Panc1 (cell line): Measurements from ENCODE around the gene TRAPPC12. TPM values are rescaled to one million over a fixed set of nuclear protein-coding genes. Genes with fewer than 3 reads are reported as not detected.
A peak's percentile ranks its signal among the peaks of the same experiment; 100 is the strongest.

Experiments
- ATAC-seq: fragments of 200-7000 bp; cut with Tn5 transposase; 2 replicates; pipeline ENCODE4 v1.9.1; 2020; ENCODE audit warnings: mild to moderate bottlenecking, moderate library complexity
- Bru-seq: library from RNA; stranded (reverse); fragments of 400-500 nt; gene quantifications from one replicate; lab custom pipeline; 2021; lab: Mats Ljungman, UMichigan
- BruChase-seq, 2 experiments: library from RNA; stranded (reverse); fragments of 400-500 nt; gene quantifications; one replicate each; lab custom pipeline; 2021; lab: Mats Ljungman, UMichigan
- BruUV-seq: library from RNA; stranded (reverse); fragments of 400-500 nt; replicated peaks from 2 replicates; lab custom pipeline; 2021; lab: Mats Ljungman, UMichigan
- CTCF ChIA-PET: fragments of 300-600 bp; sonication (Branson Sonifier 250); formaldehyde crosslinking; loops from one replicate; lab custom pipeline; 2022; ENCODE audit warnings: antibody characterized with exemption; lab: Charles Lee
- POLR2A ChIA-PET: fragments of 300-600 bp; sonication (Branson Sonifier 250); formaldehyde crosslinking; loops from one replicate; lab custom pipeline; 2022; ENCODE audit warnings: antibody characterized with exemption; lab: Charles Lee
- DNase-seq: peaks from one replicate; pipeline ENCODE4 v3.0.0-alpha.2; 2010; ENCODE audit warnings: low read depth, low spot score
- H3K27ac ChIP-seq: 2 replicates; pipeline ENCODE4 v1.5.1; 2011; ENCODE audit warnings: mild to moderate bottlenecking, low read length, inconsistent platforms
- H3K27me3 ChIP-seq: fragments of 200-500 bp; sonication (Bioruptor generic); 2 replicates; pipeline ENCODE4 v1.6.0; 2014; ENCODE audit warnings: low read length, inconsistent platforms; ENCODE audit not compliant: control insufficient read depth, insufficient read depth
- H3K36me3 ChIP-seq: fragments of 200-500 bp; sonication (Bioruptor generic); 2 replicates; pipeline ENCODE4 v1.5.1; 2014; ENCODE audit warnings: inconsistent platforms, mild to moderate bottlenecking, low read length, moderate library complexity; ENCODE audit not compliant: control insufficient read depth, insufficient read depth
- H3K4me1 ChIP-seq: 2 replicates; pipeline ENCODE4 v1.5.1; 2011; ENCODE audit warnings: inconsistent platforms, mild to moderate bottlenecking, low read length, moderate library complexity; ENCODE audit not compliant: control insufficient read depth, insufficient read depth
- H3K4me3 ChIP-seq, 2 experiments: 2 replicates each; pipeline ENCODE4 v1.5.1; 2011 to 2012; ENCODE audit warnings: low read depth in 2 of 2, low read length in 2 of 2, mild to moderate bottlenecking in 2 of 2, inconsistent platforms in 1 of 2, moderate library complexity in 1 of 2
- H3K9me3 ChIP-seq: fragments of 200-500 bp; sonication (Bioruptor generic); 2 replicates; pipeline ENCODE4 v1.5.1; 2014; ENCODE audit warnings: low read depth, mild to moderate bottlenecking, inconsistent platforms, low read length, moderate library complexity; ENCODE audit not compliant: control insufficient read depth, insufficient read depth
- POLR2AphosphoS5 ChIP-seq: IDR thresholded peaks from 2 replicates; pipeline ENCODE4 v1.6.1; 2012; ENCODE audit warnings: mild to moderate bottlenecking, low read depth, low read length, moderate library complexity
- SIN3A ChIP-seq: IDR thresholded peaks from 2 replicates; pipeline ENCODE4 v1.6.1; 2012; ENCODE audit warnings: low read depth, mild to moderate bottlenecking, low read length, moderate library complexity, borderline replicate concordance; ENCODE audit not compliant: insufficient read depth
- TCF7L2 ChIP-seq: IDR thresholded peaks from 2 replicates; pipeline ENCODE4 v1.6.1; 2011; ENCODE audit warnings: mild to moderate bottlenecking, low read depth, low read length, inconsistent platforms
- in situ Hi-C: cut with HindIII; loops from 2 replicates; pipeline ENCODE4 v1.10.0; 2016; ENCODE audit warnings: low sequenced_read_pairs, low pct_unique_long_range_greater_than_20kb
- intact Hi-C: fragments of 100-400 bp; cut with micrococcal nuclease; formaldehyde crosslinking; loops from one replicate; pipeline ENCODE4 v1.10.0; 2022; ENCODE audit not compliant: unreplicated experiment
- long read RNA-seq: library from polyadenylated mRNA; unstranded; transcript quantifications from one replicate; pipeline ENCODE4 v2.0.0, GENCODE V29; 2021; ENCODE audit not compliant: unreplicated experiment
- polyA plus RNA-seq: library from polyadenylated mRNA; unstranded; fragments of >200 nt; gene quantifications from one replicate; pipeline ENCODE4 v1.2.1, GENCODE V29; 2012; ENCODE audit warnings: missing spikeins; ENCODE audit not compliant: insufficient read length
- total RNA-seq: library from RNA; stranded (reverse); gene quantifications from one replicate; pipeline ENCODE4 v1.2.1, GENCODE V29; 2021; ENCODE audit not compliant: unreplicated experiment
- TF ChIP-seq, protein P1 (sequence below), 2 experiments: IDR thresholded peaks; 2 replicates each; pipeline ENCODE4 v1.6.1; 2011 to 2012; ENCODE audit warnings: low read depth in 2 of 2, control low read depth in 1 of 2, low read length in 1 of 2, mild to moderate bottlenecking in 1 of 2, moderate library complexity in 1 of 2; ENCODE audit not compliant: insufficient read depth in 1 of 2
- TF ChIP-seq, protein P2 (sequence below): fragments of 450-650 bp; IDR thresholded peaks from 2 replicates; pipeline ENCODE4 v1.5.1; 2017; ENCODE audit warnings: mild to moderate bottlenecking

The TRAPPC12 gene
- total RNA-seq (78.7 TPM), Bru-seq, nascent RNA (percentile 73 among the genes with signal in this experiment), BruChase-seq, experiment 1, labeled RNA remaining after a 2-hour chase (percentile 77 among the genes with signal in this experiment), BruChase-seq, experiment 2, labeled RNA remaining after a 6-hour chase (percentile 70 among the genes with signal in this experiment)
- 78.6 TPM for polyA plus RNA-seq
- long read RNA-seq, transcript TRAPPC12-201 (12 exons, 2,508 nt) = major isoform, 13 of 81 reads
- long read RNA-seq, partial matches to known transcripts = 40 of 81 reads
- long read RNA-seq, other reads (novel, unspliced or antisense) = 23 of 81 reads

DNA sequence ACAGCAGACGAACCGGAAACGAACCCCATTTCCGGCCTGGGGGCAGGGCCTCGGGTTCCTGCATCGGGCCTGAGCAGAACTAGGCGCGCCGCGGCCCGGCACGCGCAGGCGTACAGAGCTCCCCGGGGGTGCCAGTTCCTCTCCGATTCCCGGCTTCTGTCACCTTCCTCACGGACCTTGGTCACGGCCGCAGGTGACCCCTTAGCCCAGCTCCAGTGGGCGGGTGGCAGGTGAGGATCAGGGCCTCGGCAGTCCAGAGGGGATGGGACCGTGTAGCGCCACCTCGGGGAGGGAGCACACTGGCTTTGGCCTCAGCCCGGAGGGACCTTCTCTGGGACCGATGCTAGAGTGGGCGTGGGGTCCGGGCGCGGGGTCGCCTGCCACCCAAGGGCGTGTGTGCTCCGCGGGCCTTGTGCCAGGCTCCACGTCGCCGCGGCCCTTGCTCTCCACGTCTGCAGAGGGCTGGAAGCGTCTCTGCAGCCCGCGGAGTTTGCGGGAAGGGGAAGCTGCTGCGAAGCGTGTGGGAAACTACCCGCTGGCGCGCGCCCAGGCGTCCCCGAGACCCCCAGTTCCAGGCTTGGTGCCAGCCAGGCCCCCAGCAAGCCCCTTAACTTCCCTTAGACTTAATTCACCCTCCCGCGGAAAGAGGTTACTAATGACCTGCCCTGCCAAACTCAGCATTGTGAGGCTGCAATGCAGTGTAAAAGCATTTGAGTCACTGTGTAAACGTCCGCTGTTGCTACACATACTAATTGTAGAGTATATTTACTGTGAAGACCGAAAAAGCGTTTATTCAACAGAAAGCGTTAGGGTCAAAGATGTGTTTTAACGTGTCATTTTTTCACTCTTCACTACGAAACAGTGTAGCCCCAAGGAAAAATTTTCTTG is at the start of gene TRAPPC12:
Gene TRAPPC12 (plus strand): TSS at position 48 of the 888 bp plus-strand sequence. CDS start 7,930 bp downstream, outside the sequence.
- CTCF ChIA-PET = interaction anchor here (0.7 kb wide), 1 partner anchor 1526 kb away, joined by 3 read pairs; no protein-coding TSS in a partner anchor
- intact Hi-C loops = no loop called here
- no TSS peak for BruUV-seq
- peak; percentile 91 for ATAC-seq
- peak; percentile 74 for DNase-seq
- peak within 1 kb of the TSS; percentile 98 for H3K27ac ChIP-seq
- TF ChIP-seq TCF7L2 (no peak), POLR2AphosphoS5 (peak; percentile 96), SIN3A (no peak; the same call in 1 of the 2 replicates)
- TF ChIP-seq, protein P1, sequence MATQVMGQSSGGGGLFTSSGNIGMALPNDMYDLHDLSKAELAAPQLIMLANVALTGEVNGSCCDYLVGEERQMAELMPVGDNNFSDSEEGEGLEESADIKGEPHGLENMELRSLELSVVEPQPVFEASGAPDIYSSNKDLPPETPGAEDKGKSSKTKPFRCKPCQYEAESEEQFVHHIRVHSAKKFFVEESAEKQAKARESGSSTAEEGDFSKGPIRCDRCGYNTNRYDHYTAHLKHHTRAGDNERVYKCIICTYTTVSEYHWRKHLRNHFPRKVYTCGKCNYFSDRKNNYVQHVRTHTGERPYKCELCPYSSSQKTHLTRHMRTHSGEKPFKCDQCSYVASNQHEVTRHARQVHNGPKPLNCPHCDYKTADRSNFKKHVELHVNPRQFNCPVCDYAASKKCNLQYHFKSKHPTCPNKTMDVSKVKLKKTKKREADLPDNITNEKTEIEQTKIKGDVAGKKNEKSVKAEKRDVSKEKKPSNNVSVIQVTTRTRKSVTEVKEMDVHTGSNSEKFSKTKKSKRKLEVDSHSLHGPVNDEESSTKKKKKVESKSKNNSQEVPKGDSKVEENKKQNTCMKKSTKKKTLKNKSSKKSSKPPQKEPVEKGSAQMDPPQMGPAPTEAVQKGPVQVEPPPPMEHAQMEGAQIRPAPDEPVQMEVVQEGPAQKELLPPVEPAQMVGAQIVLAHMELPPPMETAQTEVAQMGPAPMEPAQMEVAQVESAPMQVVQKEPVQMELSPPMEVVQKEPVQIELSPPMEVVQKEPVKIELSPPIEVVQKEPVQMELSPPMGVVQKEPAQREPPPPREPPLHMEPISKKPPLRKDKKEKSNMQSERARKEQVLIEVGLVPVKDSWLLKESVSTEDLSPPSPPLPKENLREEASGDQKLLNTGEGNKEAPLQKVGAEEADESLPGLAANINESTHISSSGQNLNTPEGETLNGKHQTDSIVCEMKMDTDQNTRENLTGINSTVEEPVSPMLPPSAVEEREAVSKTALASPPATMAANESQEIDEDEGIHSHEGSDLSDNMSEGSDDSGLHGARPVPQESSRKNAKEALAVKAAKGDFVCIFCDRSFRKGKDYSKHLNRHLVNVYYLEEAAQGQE (IDR thresholded peaks at IDR 0.05; ENCODE audit: insufficient read depth in 1 of 2, low read depth in 2 of 2, low read length in 1 of 2) = no peak
- TF ChIP-seq, protein P2, sequence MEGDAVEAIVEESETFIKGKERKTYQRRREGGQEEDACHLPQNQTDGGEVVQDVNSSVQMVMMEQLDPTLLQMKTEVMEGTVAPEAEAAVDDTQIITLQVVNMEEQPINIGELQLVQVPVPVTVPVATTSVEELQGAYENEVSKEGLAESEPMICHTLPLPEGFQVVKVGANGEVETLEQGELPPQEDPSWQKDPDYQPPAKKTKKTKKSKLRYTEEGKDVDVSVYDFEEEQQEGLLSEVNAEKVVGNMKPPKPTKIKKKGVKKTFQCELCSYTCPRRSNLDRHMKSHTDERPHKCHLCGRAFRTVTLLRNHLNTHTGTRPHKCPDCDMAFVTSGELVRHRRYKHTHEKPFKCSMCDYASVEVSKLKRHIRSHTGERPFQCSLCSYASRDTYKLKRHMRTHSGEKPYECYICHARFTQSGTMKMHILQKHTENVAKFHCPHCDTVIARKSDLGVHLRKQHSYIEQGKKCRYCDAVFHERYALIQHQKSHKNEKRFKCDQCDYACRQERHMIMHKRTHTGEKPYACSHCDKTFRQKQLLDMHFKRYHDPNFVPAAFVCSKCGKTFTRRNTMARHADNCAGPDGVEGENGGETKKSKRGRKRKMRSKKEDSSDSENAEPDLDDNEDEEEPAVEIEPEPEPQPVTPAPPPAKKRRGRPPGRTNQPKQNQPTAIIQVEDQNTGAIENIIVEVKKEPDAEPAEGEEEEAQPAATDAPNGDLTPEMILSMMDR = peak; percentile 71
- H3K36me3 ChIP-seq = peaks cover 17% of the 10 kb centered on the region
- peaks cover 18% of the 10 kb centered on the region for H3K4me1 ChIP-seq
- no peaks in the 10 kb centered on the region for H3K9me3 ChIP-seq
- H3K4me3 ChIP-seq = peak within 1 kb of the TSS; percentile 69 to 98
- POLR2A ChIA-PET = interaction anchor here (0.6 kb wide), 1 partner anchor 1321 kb away, joined by 3 read pairs; no protein-coding TSS in a partner anchor
- H3K27me3 ChIP-seq = no peaks in the 10 kb centered on the region
- in situ Hi-C loops = no loop called here

DNA sequence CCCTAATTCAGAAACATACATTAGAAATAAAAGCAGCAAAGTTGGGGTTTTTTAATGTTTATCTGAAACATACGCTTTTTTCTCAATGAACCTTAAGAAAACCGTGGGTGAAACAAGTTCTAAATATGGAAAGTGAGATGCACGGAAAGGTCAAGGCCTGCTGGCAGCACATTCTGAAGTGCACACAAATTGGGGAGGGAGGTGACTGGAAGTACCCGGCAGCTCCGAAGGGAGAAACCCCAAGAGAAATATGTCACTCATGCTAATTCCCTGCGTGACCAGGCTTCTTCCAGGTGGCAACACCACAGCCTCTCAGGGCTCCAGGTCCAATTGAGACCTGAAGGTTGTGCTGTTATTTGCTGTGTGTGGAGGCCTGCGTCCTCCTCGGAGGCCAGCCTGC is 47.4 kb upstream of the TRAPPC12 start:
- ATAC-seq = no peak
- TF ChIP-seq, protein P1 (IDR thresholded peaks at IDR 0.05; ENCODE audit: insufficient read depth in 1 of 2, low read depth in 2 of 2, low read length in 1 of 2) = no peak
- TF ChIP-seq POLR2AphosphoS5 (no peak), SIN3A (no peak), TCF7L2 (no peak)
- TF ChIP-seq, protein P2 = no peak
- TSS peak; percentile 47 for BruUV-seq
- no peak overlapping the region for H3K27ac ChIP-seq
- DNase-seq = no peak
- no peaks in the 10 kb centered on the region for H3K27me3 ChIP-seq
- ChIA-PET CTCF (no interaction called here), POLR2A (no interaction called here)
- in situ Hi-C loops (no loop called here), intact Hi-C loops (no loop called here)
- no peaks in the 10 kb centered on the region for H3K4me1 ChIP-seq
- H3K36me3 ChIP-seq = no peaks in the 10 kb centered on the region
- no peaks in the 10 kb centered on the region for H3K9me3 ChIP-seq
- H3K4me3 ChIP-seq = no peak overlapping the region
